Adipose tissue (tissue), 3 donors: ENCODE data around the gene LRRC75A. TPM values are rescaled to one million over a fixed set of nuclear protein-coding genes. Genes with fewer than 3 reads are reported as not detected.
"Not testable (repeated sequence)": the region's sequence is repeated elsewhere in the genome, so short reads cannot be mapped to it uniquely, and the experiment has no call there.

Experiments used
- H3K27ac ChIP-seq: one replicate; pipeline ENCODE4 v1.5.1; 2013; ENCODE audit warnings: low read depth, low read length
- WGBS, 3 donors: extraction: QIAGEN DNeasy Blood & Tissue Kit; methylation state at CpG; one replicate each; pipeline ENCODE4 v1.1.7; 2013; 5-methylcytosine and 5-hydroxymethylcytosine counted together
- polyA plus RNA-seq, 3 donors: library from polyadenylated mRNA; stranded (reverse); fragments of 200-250 nt; gene quantifications; one replicate each; pipeline ENCODE4 v1.2.3, GENCODE V29; 2013
- donor health status: healthy with polysubstance abuse.
- donor health status: Bipolar disorder and iron deficiency.
- donor health status: healthy.

Gene LRRC75A
- polyA plus RNA-seq, 3 donors = 0.86 to 1.9 (median 1.3) TPM

DNA sequence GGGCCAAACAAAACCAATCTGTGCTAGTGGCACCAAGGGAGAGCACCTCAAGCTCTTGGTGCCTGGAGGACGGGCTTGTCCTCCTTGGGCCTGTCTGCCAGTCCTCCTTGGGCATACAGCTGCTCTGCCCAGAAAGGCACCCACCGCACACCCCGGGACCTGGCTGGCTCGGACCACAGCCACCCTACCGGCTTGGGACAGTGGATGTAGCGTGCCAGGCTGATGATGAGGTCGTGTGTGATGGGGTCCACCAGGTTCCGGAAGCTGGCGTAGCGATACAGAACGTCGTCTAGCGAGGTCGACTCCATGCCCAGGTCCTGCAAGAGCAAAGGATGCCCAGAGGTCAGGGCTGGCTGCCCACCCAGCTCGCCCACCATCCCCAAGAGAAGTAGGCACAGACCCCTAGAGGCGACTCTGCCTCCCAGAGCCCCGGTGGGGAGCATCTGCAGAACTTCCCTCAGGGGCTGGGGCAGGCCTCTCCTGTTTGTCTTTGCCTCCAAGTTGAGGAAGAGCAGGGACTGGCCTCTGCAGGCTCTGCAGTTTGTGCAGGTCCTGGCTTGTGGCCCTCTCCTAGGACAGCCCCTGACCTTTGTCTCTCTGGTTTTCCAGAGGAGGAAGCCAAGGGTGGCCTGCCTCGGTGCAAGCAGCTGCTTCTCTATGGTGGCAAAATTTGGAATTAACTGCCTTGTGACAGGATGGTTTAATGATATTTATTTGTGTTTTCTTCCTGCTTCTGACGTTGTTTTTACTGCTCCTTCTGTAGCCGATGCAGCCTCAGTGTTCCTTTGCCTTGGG is 29.7 kb downstream of the LRRC75A start:
- WGBS, 3 donors = 88 to 90% (median 89%) methylated on average over 20 of the region's 20 CpGs
- no peak overlapping the region for H3K27ac ChIP-seq

DNA sequence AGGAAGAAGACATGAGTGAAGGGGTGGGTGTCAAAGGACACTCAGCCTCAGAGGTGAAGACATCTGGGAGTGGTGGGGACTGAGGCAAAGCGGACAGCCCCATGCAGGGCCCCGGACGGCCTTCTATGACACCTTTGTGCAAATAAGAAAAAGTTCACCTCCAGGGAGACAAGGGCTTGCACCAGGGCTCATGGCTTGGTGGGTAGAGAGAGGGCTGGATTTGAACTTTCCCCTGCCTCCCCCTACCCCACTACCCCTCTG is 30.5 kb downstream of the LRRC75A start:
- 93 to 97% (median 93%) methylated on average over 3 of the region's 3 CpGs for WGBS, 3 donors

DNA sequence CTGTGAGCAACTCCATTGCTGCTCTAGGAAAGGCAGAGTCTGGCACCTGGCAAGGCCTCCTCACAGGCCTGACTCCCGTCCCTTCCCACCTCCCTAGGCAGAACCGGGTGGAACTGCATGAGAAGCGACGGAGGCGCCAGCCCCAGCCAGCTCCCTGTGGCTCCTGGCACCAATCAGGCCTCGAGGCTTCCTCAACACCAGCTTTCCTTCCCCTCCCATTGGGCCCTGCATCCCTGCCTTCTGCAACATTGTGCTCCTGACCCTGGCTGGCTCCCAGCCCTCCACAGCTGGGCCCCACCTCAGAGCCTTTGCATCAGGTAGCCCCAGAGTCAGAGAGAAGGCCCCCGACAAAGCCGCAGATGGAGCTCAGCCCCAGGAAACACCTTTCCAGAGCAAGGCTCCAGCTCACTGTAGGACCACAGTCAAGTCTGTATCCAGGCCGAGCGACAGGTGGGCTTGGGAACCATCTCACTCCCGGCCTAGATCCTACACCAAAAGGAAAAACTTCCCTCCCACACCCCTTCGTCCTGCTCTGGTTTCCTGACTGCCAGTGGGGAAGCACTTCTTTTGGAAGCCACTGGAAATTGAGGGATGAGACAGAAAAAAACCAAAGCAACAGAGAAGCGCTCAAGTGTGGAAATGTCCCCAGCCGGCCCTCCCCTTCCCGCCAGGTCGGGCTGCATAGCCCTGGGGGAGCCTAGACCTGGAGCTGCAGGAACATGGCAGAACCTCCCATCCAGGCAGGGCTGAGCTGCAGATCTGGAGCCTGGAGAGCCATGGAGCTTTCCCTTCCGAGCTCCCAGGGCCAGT is 31.0 kb downstream of the LRRC75A start:
- WGBS, 3 donors = 92 to 95% (median 94%) methylated on average over 17 of the region's 17 CpGs
- no peak overlapping the region for H3K27ac ChIP-seq

More for the DNA sequence above, 30.5 kb downstream of the LRRC75A start:
- no peak overlapping the region for H3K27ac ChIP-seq

DNA sequence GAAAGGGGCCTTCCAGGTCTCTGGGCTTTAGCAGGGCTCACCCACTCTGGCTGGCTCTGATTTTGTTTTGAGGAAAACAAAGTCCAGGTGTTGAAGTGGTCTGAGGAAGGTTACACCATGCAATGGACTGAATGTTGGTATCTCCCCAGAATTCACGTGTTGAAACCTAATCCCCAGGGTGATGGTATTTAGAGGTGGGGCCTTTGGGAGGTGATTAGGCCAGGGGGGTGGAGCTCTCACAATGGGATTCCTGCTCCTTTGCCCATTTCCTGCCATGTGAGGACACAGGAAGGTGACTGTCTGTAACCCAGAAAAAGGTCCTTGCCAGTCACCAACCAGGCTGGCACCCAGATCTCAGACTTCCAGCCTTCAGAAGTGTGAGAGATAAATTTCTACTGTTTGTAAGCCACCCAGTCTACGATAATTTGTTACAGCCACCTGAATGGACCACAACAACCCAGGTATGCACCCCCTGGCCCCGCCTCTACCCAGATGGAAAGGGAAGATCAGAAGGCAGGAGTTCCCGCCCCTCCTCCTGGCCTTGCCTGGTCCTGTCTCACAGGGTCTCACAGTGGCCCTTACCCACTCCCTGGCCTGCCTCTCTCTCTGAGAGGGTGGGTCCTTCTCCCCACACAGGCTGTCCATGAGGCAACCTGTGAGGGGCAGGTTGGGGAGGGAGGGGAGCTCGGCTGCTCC is 32.0 kb downstream of the LRRC75A start:
- no peak overlapping the region for H3K27ac ChIP-seq
- 63 to 83% (median 83%) methylated on average over 4 to 5 of the region's 5 CpGs for whole genome bisulfite sequencing, 3 donors

DNA sequence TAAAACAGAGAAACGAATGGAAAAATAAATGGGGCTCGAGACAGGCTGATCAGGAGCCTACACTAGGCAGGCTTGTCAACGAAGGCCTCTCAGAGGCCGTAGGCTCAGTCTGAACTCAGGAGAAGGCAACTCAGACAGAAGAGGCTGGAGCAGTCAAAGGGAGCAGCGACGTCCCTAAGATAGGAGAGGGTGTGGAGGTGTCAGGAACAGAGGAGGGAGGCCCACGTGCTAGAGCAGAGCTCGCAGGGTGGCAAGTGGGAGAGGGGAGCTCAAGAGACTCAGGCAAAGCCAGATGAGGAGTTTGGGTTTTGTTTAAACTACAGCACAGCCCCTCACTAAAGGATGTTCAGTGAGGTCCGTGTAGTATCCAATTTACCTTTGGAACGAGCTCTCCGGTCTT is 32.7 kb downstream of the LRRC75A start:
- no peak overlapping the region for H3K27ac ChIP-seq
- 81 to 89% (median 82%) methylated on average over 11 of the region's 11 CpGs for WGBS, 3 donors

DNA sequence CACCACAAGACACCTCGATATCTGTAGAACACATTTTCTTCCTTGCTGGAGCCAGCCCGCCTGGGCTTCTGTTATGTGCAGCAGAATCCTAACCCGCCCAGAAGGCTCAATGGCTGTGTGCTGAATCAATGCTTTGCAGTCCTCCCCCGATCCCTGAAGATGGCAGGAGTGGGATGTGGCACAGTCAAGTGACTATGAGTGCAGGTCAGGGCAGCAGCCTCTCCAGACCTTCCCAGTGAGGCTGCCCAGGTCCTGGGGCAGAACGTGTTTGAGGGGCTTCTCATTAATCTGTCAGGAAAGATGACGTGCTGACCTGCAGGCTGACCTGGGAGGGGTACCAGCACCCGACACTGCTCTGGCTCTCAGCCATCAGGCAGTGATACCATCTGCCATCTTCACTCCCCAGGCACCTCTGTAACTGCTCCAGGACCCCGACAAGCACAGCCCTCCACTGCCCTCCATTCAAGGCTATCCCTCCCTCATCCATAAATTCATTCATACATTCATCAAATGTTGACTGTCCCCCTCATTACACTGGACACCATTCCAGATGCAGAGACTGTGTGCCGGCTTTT is 35.2 kb downstream of the LRRC75A start:
- WGBS, 3 donors = 81 to 90% (median 82%) methylated on average over 9 of the region's 9 CpGs

DNA sequence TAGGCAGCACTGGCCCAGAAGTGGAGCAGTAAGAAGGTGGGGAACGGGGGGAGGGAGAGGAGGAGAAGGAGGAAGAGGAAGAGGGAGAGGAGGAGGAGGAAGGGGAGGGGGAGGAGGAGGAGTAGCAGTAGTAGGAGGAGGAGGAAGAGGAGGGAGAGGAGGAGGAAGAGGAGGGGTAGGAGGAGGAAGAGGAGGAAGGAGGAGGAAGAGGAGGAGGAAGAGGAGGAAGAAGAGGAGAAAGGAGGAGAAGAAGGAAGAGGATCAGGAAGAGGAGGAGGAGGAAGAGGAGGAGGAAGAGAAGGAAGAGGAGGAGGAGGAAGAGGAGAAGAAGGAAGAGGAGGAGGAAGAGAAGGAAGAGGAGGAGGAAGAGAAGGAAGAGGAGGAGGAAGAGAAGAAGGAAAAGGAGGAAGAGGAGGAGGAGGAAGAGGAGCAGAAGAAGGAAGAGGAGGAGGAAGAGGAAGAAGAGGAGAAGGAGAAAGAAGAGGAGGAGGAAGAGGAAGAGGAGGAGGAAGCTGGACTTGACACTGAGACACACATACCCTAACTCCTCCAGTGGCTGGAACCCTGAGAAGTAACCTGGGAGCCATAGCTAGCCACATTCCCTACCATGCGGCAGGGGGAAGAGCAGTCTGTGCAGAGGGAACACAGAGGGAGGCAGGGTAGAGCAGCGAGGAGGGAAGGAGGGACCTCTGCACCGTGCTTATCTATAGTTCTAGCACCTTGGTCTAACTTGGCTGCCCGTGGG is 35.8 kb downstream of the LRRC75A start:
- WGBS, 3 donors = 84 to 86% (median 85%) methylated on average over 5 of the region's 5 CpGs

More for the DNA sequence above, 35.2 kb downstream of the LRRC75A start:
- H3K27ac ChIP-seq = no peak overlapping the region

DNA sequence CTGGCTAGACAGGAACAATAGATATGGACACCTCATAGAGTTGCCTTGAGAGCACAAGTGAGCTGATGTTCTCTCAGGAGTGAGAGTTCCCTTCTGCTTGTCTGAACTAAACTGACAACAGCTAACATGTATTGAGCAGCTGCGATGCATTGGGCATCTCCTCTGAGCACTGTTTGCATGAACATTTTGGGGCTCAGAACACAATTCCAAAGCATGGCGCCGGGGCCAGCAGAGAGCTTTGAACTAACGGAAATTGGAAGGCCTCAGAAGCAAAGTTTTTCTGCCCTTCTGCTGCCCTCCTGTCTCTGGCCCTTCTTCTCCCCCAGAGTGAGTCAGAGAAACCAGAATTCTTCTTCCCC is 38.5 kb downstream of the LRRC75A start:
- H3K27ac ChIP-seq = no peak overlapping the region
- 84 to 88% (median 84%) methylated on average over 4 of the region's 4 CpGs for WGBS, 3 donors

More for the DNA sequence above, 35.8 kb downstream of the LRRC75A start:
- H3K27ac ChIP-seq = no peak overlapping the region

DNA sequence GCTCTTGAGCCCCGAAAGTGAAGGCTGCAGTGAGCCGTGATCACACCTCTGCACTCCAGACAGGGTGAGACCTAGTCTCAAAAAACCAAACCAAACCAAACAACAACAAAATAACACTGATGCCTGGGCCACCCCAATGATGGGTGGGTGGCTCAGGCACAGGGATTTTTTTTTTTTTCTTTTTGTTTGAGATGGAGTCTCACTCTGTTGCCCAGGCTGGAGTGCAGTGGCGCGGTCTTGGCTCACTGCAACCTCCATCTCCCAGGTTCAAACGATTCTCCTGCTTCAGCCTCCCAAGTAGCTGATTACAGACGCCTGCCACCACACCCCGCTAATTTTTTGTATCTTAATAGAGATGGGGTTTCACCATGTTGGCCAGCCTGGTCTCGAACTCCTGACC is 39.7 kb downstream of the LRRC75A start:
- not testable (repeated sequence) for H3K27ac ChIP-seq
- 76 to 93% (median 79%) methylated on average over 8 of the region's 8 CpGs for WGBS, 3 donors

DNA sequence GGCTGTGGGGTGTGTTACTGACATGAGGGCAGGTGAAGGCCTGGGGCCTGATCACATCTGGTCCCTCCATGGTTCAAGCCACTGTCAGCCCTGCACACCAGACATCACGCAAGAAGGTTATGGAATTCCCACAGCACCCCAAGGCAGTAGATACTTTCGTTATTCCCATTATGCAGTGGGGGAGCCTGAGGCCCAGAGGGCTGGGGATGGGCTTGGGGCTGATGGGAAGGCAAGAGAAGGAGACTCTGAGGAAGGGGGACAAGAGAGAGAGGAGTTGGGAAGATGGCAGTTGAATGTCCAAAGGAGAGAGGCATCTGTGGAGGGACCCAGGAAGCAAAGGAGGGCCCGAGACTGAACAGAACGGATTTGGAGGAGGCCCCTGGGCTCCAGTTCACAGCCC is 42.0 kb downstream of the LRRC75A start:
- H3K27ac ChIP-seq = no peak overlapping the region
- WGBS, 3 donors = 92 to 97% (median 96%) methylated on average over 4 of the region's 4 CpGs

DNA sequence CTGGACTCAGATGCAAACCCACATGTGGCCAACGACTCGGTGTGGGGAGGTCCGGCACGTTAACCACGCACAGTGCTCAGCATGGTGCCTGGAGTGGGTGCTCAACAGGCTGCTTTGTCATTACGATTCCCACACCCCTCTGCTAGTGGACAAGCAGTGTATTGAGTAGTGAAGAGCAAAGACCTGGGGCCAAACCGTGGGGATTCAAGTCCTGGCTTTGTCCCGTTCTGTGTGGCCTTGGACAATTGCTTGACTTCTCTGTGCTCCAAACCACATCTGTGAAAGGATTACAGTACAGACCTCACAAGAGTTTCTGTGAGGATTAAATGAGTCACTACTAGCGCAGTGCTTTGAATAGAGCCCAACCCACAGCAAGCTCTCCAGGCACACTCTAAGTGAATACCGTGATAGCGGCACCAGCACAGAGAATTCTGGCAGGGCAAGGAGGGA is 42.8 kb downstream of the LRRC75A start:
- 78 to 85% (median 84%) methylated on average over 11 of the region's 11 CpGs for WGBS, 3 donors

DNA sequence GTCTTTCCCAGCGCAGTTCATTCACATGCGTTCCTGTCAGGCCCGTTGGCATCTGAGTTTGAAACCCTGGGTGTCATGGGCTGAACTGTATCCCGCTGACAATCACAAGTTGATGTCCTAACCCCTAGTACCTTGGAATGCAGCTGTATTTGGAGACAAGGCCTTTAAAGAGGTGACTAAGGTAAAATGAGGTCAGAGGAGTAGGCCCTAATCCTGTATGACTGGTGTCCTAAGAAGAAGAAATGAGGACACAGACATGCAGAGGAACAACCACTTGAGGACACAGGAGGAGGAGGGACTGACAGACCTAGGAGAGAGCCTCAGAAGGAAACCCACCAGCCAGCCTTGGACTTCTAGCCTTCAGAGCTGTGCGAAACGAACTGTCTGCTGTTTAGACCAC is 43.5 kb downstream of the LRRC75A start:
- no peak overlapping the region for H3K27ac ChIP-seq
- 81 to 85% (median 84%) methylated on average over 6 of the region's 6 CpGs for WGBS, 3 donors

More for the DNA sequence above, 42.8 kb downstream of the LRRC75A start:
- H3K27ac ChIP-seq = no peak overlapping the region

DNA sequence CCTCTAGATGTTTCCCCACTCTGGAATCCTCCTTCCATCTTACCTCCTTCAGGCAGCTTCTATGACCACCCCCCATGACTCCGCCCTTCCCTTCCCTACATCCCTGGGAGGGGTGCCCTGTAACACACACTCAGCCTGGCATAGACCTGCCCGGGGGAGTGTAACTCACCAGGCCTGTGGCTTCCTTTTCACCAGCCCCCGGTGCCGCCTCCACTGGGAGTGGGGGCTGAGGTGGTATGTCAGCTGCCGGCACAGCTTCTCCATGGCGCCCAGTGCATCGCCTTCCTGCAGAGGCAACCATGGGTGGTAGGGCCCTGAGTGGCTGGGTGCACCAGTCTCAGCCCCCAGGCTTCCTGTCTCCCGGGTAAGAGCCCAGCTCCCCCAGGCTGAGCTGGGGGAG is 44.3 kb downstream of the LRRC75A start:
- no peak overlapping the region for H3K27ac ChIP-seq
- 67 to 86% (median 77%) methylated on average over 8 of the region's 8 CpGs for WGBS, 3 donors

DNA sequence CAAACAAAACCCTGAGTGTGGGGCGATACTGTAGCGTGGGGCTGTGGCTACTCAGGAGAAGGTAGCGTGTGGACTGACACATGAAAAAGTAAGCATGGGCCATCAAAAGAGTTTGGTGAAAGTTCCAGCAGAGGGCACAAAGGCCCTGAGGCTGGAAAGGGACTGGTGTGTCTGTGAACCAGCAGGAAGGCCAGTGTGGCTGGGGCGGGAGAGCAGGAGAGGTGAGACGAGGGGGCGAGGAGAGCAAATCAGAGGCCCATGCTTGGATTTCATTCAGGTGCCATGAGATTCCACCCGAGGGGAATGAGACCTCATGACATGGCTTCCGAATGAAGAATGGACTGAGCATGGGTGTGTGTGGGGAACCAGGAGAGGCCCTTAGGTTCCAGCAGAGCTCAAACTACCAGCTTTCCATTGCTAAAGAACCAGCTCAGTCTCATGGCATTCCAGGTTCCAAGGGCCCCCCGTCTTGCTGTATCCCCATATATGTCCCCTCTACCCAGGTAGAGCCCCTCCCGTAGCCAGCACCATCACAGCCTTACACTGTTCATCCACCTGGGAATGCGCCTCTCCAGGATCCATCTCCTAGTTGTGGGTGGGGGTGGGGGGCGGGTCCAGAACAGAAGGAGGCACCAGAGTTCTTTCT is 45.5 kb downstream of the LRRC75A start:
- 82 to 90% (median 83%) methylated on average over 12 of the region's 12 CpGs for WGBS, 3 donors
- no peak overlapping the region for H3K27ac ChIP-seq

DNA sequence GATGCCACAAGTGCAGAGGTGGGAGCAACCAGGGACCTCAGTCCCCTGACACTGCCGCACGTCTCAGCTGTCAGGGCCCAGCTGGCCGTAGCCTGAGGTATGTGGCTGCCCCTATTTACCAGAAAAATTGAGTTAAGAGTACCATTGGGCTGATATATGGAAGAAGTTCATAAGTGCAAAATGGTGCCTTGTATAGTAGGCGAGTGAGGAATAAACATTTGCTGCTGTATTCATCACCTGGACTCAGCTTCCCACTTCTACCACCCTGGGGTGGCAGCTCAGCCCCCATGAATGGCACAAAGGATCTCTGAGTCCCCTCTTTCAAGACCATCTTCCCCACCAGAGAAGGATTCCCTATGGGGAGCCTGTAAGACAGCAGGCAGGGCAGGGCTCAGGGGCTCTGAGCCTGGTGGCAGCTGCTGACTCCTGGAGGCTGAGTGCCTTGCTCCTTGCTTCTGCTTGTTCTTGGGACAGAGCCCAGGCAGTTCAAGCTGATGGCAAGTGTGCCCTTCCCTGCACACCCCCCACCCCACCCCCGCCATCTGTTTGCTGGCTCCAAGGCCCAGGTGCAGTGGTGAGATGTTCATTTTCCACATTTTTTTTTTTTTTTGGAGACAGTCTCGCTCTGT is 47.6 kb downstream of the LRRC75A start:
- WGBS, 3 donors = 77 to 81% (median 78%) methylated on average over 6 of the region's 6 CpGs
- H3K27ac ChIP-seq = no peak overlapping the region

DNA sequence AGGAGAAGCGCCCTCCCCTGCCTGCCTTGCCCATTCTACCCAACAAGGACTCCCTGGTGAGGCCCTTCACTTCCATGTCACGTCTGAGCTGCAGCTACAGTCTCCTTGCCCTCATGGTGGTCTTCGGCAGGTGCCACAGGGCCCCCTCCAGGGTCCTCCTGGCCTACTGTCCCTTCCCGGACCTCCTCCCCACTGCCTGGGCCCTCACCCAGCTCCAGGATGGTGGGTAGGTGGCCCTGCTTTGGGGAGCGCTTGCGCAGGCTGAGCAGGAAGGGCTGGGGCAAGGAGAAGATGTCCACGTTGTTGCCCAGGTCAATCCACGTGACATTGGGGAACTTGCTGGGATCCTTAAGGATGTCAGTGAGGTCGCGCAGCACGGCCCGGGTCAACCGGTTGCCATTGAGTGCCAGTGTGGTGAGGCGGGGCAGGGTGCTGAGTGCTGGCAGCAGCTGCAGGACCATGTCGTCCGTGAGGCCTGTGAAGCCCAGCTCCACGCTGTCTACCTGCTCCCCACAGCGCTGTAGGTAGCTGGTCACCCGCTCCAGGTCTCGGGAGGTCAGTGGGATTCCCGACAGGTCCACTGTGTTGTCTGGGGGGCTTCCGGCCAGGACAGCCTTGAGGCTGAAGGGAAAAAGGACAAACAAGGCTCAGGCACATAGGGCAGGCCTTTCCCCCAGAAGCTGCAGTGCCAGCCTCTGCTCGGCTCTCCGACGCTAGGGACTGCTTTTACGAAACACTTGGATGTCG is 48.3 kb downstream of the LRRC75A start:
- peak overlapping the region; percentile 9 for H3K27ac ChIP-seq
- 70 to 78% (median 76%) methylated on average over 26 to 27 of the region's 27 CpGs for WGBS, 3 donors
